D721Med (cell line): Measurements from ENCODE around the gene CKB.

ENCODE experiments used
- DNase-seq: peaks from one replicate; pipeline ENCODE4 v3.0.0; 2011; ENCODE audit warnings: low spot score; ENCODE audit not compliant: insufficient read length
- FAIRE-seq: peaks from 2 replicates; lab custom pipeline; 2011; peaks lifted over from hg19 to GRCh38; lab: Jason Lieb, UNC
- CTCF ChIP-seq: IDR thresholded peaks from 2 replicates; pipeline ENCODE4 v1.5.1; 2012; ENCODE audit warnings: mild to moderate bottlenecking, control low read depth; ENCODE audit not compliant: insufficient read depth; ENCODE audit errors: missing control alignments

Gene CKB

GRCh38 chr14:103501921-103502669 is 20.5 kb downstream of the CKB start:
- no peak for TF ChIP-seq CTCF
- DNase-seq (no peak), FAIRE-seq (no peak)

GRCh38 chr14:103501041-103501870 is 21.4 kb downstream of the CKB start:
- FAIRE-seq (no peak), DNase-seq (no peak)
- TF ChIP-seq CTCF = no peak

GRCh38 chr14:103500148-103500990 is 22.3 kb downstream of the CKB start:
- TF ChIP-seq CTCF = peak; percentile 93
- DNase-seq (no peak), FAIRE-seq (no peak)

GRCh38 chr14:103499709-103500108 is 22.9 kb downstream of the CKB start:
- TF ChIP-seq CTCF = no peak
- DNase-seq = no peak
- no peak for FAIRE-seq

- no peak for FAIRE-seq
- DNase-seq = no peak
- no peak for TF ChIP-seq CTCF
Observed at GRCh38 chr14:103496776-103497175, 25.9 kb downstream of the CKB start.

- TF ChIP-seq CTCF = no peak
- DNase-seq = no peak
- FAIRE-seq = no peak
Observed at GRCh38 chr14:103495854-103496253, 26.8 kb downstream of the CKB start.
